CD14-positive monocyte (primary cell): ENCODE data around the gene CD22. TPM values are rescaled to one million over a fixed set of nuclear protein-coding genes. Genes with fewer than 3 reads are reported as not detected.

ENCODE experiments used
- DNase-seq, 3 donors: peaks; one replicate each; pipeline ENCODE4 v3.0.0-alpha.2; 2011 to 2022
- H2AFZ ChIP-seq: 2 replicates; pipeline ENCODE4 v1.6.0; 2012; ENCODE audit warnings: mild to moderate bottlenecking, low read depth, low read length, inconsistent platforms; ENCODE audit not compliant: insufficient read depth, poor library complexity, severe bottlenecking
- H3K27ac ChIP-seq, 2 donors: 1 replicate in 1 of 2; 2 replicates in 1 of 2; pipeline ENCODE4 v1.5.1; 2012 to 2013; ENCODE audit warnings: low read length in 2 of 2, control low read depth in 1 of 2, inconsistent platforms in 1 of 2, low read depth in 1 of 2, mild to moderate bottlenecking in 1 of 2
- H3K27me3 ChIP-seq, 2 donors: one replicate each; pipeline versions ENCODE4 v1.6.0 to v1.6.1; 2011 to 2013; ENCODE audit warnings: low read length in 2 of 2; ENCODE audit not compliant: control insufficient read depth in 2 of 2, insufficient read depth in 2 of 2
- H3K36me3 ChIP-seq, 2 donors: replicated peaks in 1 of 2; 1 replicate in 1 of 2; 2 replicates in 1 of 2; pipeline versions ENCODE4 v1.5.1 to v1.6.1; 2012 to 2013; ENCODE audit warnings: low read length in 2 of 2, control low read depth in 1 of 2, inconsistent platforms in 1 of 2, mild to moderate bottlenecking in 1 of 2; ENCODE audit not compliant: insufficient read depth in 2 of 2, control insufficient read depth in 1 of 2
- H3K4me1 ChIP-seq, 2 donors: 1 replicate in 1 of 2; 2 replicates in 1 of 2; pipeline versions ENCODE4 v1.5.1 to v1.6.1; 2012 to 2013; ENCODE audit warnings: low read length in 2 of 2, control low read depth in 1 of 2, inconsistent platforms in 1 of 2, mild to moderate bottlenecking in 1 of 2, moderate library complexity in 1 of 2; ENCODE audit not compliant: insufficient read depth in 2 of 2, control insufficient read depth in 1 of 2
- H3K4me2 ChIP-seq: replicated peaks from 2 replicates; pipeline ENCODE3; 2012; ENCODE audit warnings: low read length, moderate library complexity, mild to moderate bottlenecking; ENCODE audit not compliant: poor library complexity, severe bottlenecking; ENCODE audit errors: extremely low read depth
- H3K4me3 ChIP-seq, 3 experiments: fragments of 200-600 bp in 1 of 3; sonication (generic) in 1 of 3; replicated peaks in 1 of 3; 1 replicate in 2 of 3; 2 replicates in 1 of 3; pipeline ENCODE4 v1.5.1; 2011 to 2013; ENCODE audit warnings: low read length in 3 of 3, mild to moderate bottlenecking in 3 of 3, control low read depth in 2 of 3, low read depth in 2 of 3, inconsistent platforms in 1 of 3, moderate library complexity in 1 of 3
- H3K79me2 ChIP-seq: 2 replicates; pipeline ENCODE4 v1.6.0; 2012; ENCODE audit warnings: mild to moderate bottlenecking, control low read depth, inconsistent platforms, low read length, moderate library complexity; ENCODE audit not compliant: insufficient read depth
- H3K9ac ChIP-seq: 2 replicates; pipeline ENCODE4 v1.6.0; 2017; ENCODE audit warnings: low read length, mild to moderate bottlenecking; ENCODE audit not compliant: insufficient read depth, poor library complexity, severe bottlenecking
- H3K9me3 ChIP-seq, 2 donors: replicated peaks in 1 of 2; 1 replicate in 1 of 2; 2 replicates in 1 of 2; pipeline versions ENCODE4 v1.5.1 to v1.6.1; 2012 to 2013; ENCODE audit warnings: low read length in 2 of 2, control low read depth in 1 of 2; ENCODE audit not compliant: control insufficient read depth in 1 of 2, insufficient read depth in 1 of 2
- H4K20me1 ChIP-seq: 2 replicates; pipeline ENCODE4 v1.6.0; 2012; ENCODE audit warnings: mild to moderate bottlenecking, low read length, control low read depth, moderate library complexity; ENCODE audit not compliant: insufficient read depth
- H3K27ac Mint-ChIP-seq, 7 donors: one replicate each; pipeline ENCODE4 v1.8.0; 2020; ENCODE audit warnings: mild to moderate bottlenecking in 7 of 7, mixed read lengths in 7 of 7, moderate library complexity in 6 of 7, inconsistent platforms in 2 of 7
- H3K27me3 Mint-ChIP-seq, 3 donors: one replicate each; pipeline ENCODE4 v1.8.0; 2021 to 2022; ENCODE audit warnings: low read depth in 3 of 3, mild to moderate bottlenecking in 3 of 3, mixed read lengths in 3 of 3, moderate library complexity in 3 of 3, inconsistent platforms in 1 of 3
- H3K36me3 Mint-ChIP-seq, 2 donors: one replicate each; pipeline ENCODE4 v1.8.0; 2020; ENCODE audit warnings: mixed read lengths in 2 of 2, inconsistent platforms in 1 of 2, mild to moderate bottlenecking in 1 of 2
- H3K4me1 Mint-ChIP-seq: one replicate; pipeline ENCODE4 v1.8.0; 2020; ENCODE audit warnings: mild to moderate bottlenecking, mixed read lengths
- H3K4me3 Mint-ChIP-seq, 2 donors: one replicate each; pipeline ENCODE4 v1.8.0; 2020; ENCODE audit warnings: mild to moderate bottlenecking in 2 of 2, mixed read lengths in 2 of 2, moderate library complexity in 1 of 2
- H3K9me3 Mint-ChIP-seq, 7 donors: one replicate each; pipeline ENCODE4 v1.8.0; 2020 to 2022; ENCODE audit warnings: mixed read lengths in 7 of 7, mild to moderate bottlenecking in 6 of 7, moderate library complexity in 6 of 7, inconsistent platforms in 2 of 7
- CTCF ChIP-seq: fragments of 200-600 bp; IDR thresholded peaks from one replicate; pipeline ENCODE4 v1.8.0; 2022; ENCODE audit warnings: antibody characterized with exemption, mild to moderate bottlenecking
- WGBS: methylation state at CpG from one replicate; pipeline ENCODE4 v1.1.5; 2013; ENCODE audit warnings: missing lambda C conversion rate; ENCODE audit not compliant: insufficient coverage; 5-methylcytosine and 5-hydroxymethylcytosine counted together
- intact Hi-C, 2 donors: fragments of 100-400 bp; cut with micrococcal nuclease; formaldehyde crosslinking; loops; one replicate each; pipeline versions ENCODE4 v1.15.0 to v1.15.1; 2023
- polyA plus RNA-seq, 3 donors: library from polyadenylated mRNA; depleted of rRNA in 1 of 3; unstranded in 2 of 3; stranded (reverse) in 1 of 3; fragments of 300-500 nt in 2 of 3; fragments of >200 nt in 1 of 3; fragmentation: Illumina TruSeq in 2 of 3; gene quantifications; 1 replicate in 2 of 3; 2 replicates in 1 of 3; pipeline ENCODE4 v1.2.3, GENCODE V29; 2012 to 2021

The CD22 gene
- polyA plus RNA-seq, 3 donors, result 0.24 to 4.8 (median 0.88) TPM

- H3K79me2 ChIP-seq, result no peaks in the 10 kb centered on the region
- intact Hi-C loops, result loop anchor here in 1 of 2 donors (10.0 kb wide), 1 partner anchor 55 kb away; the partner anchor contains the start of gene FFAR3
- peaks cover 0 to 8% (median 8%) of the 10 kb centered on the region in 3 donors for H3K27me3 Mint-ChIP-seq
- peaks cover 0 to 6% of the 10 kb centered on the region in 2 donors for H3K27me3 ChIP-seq
- no peaks in the 10 kb centered on the region for H3K9me3 ChIP-seq
- no peak overlapping the region for H3K4me3 Mint-ChIP-seq
- H3K4me2 ChIP-seq, result no peak overlapping the region
- no peak overlapping the region for H2AFZ ChIP-seq
- no peak overlapping the region for H3K9ac ChIP-seq
- no peak overlapping the region for H3K27ac ChIP-seq
- peaks cover 21% of the 10 kb centered on the region for H3K4me1 Mint-ChIP-seq
- DNase-seq, result no peak
- peak overlapping the region in 1 of 7 donors; percentile 66 for H3K27ac Mint-ChIP-seq
- no peaks in the 10 kb centered on the region for H4K20me1 ChIP-seq
- H3K4me1 ChIP-seq, result peaks cover 12 to 14% of the 10 kb centered on the region in 2 donors
- 98% methylated on average over 8 of the region's 10 CpGs for WGBS
- no peak overlapping the region for H3K4me3 ChIP-seq
- TF ChIP-seq CTCF, result no peak
- no peaks in the 10 kb centered on the region for H3K36me3 Mint-ChIP-seq
- no peaks in the 10 kb centered on the region for H3K36me3 ChIP-seq
- H3K9me3 Mint-ChIP-seq, result no peaks in the 10 kb centered on the region
Observed at GRCh38 chr19:35300339-35300649, 28.7 kb upstream of the CD22 start.

GRCh38 chr19:35301961-35302360 lies 27.0 kb upstream of the CD22 start:
- no peak overlapping the region for H3K27ac ChIP-seq
- no peaks in the 10 kb centered on the region for H3K27me3 ChIP-seq
- H3K36me3 ChIP-seq, result no peaks in the 10 kb centered on the region
- H3K4me3 Mint-ChIP-seq, result no peak overlapping the region
- no peak overlapping the region for H2AFZ ChIP-seq
- peaks cover 0 to 2% (median 0%) of the 10 kb centered on the region in 7 donors for H3K9me3 Mint-ChIP-seq
- TF ChIP-seq CTCF, result no peak
- no peaks in the 10 kb centered on the region for H4K20me1 ChIP-seq
- H3K4me3 ChIP-seq, result no peak overlapping the region
- 100% methylated on average over 2 of the region's 2 CpGs for WGBS
- H3K4me2 ChIP-seq, result no peak overlapping the region
- intact Hi-C loops, result loop anchor here in 1 of 2 donors (10.0 kb wide), 1 partner anchor 53 kb away; the partner anchor contains the start of gene FFAR3
- H3K27me3 Mint-ChIP-seq, result peaks cover 0 to 4% (median 0%) of the 10 kb centered on the region in 3 donors
- DNase-seq, result no peak
- peaks cover 18 to 21% of the 10 kb centered on the region in 2 donors for H3K4me1 ChIP-seq
- peak overlapping the region in 1 of 7 donors; percentile 7 for H3K27ac Mint-ChIP-seq
- H3K36me3 Mint-ChIP-seq, result no peaks in the 10 kb centered on the region
- H3K9me3 ChIP-seq, result no peaks in the 10 kb centered on the region
- no peaks in the 10 kb centered on the region for H3K79me2 ChIP-seq
- H3K9ac ChIP-seq, result no peak overlapping the region
- H3K4me1 Mint-ChIP-seq, result peaks cover 26% of the 10 kb centered on the region
